SU-DHL-6 (cell line): ENCODE measurements around the gene GSDME.

Experiments used
- H2AFZ ChIP-seq: fragments of 200-600 bp; sonication (generic); 2 replicates; pipeline ENCODE4 v1.6.1; 2014; ENCODE audit warnings: low read depth, mild to moderate bottlenecking, moderate library complexity, mixed read lengths, antibody characterized with exemption, low read length; ENCODE audit not compliant: severe bottlenecking
- H3F3A ChIP-seq: fragments of 200-600 bp; shearing (Covaris generic); 2 replicates; pipeline ENCODE4 v1.6.0; 2016; ENCODE audit warnings: antibody characterized with exemption, mild to moderate bottlenecking; ENCODE audit not compliant: insufficient read depth
- H3K27ac ChIP-seq: fragments of 200-600 bp; sonication (generic); 2 replicates; pipeline ENCODE4 v1.5.1; 2016; ENCODE audit warnings: low read depth, mild to moderate bottlenecking, low read length, moderate library complexity, mixed read lengths
- H3K27me3 ChIP-seq: fragments of 200-600 bp; sonication (generic), shearing (Covaris generic); 2 replicates; pipeline ENCODE4 v1.6.0; 2014; ENCODE audit warnings: mild to moderate bottlenecking, low read length
- H3K36me3 ChIP-seq: fragments of 200-600 bp; sonication (generic); 2 replicates; pipeline ENCODE4 v1.6.1; 2014; ENCODE audit warnings: mild to moderate bottlenecking, low read length, mixed read lengths
- H3K4me2 ChIP-seq: fragments of 300-600, 200-600 bp; shearing (Covaris generic), sonication (generic); 2 replicates; pipeline ENCODE4 v1.6.0; 2014; ENCODE audit warnings: low read length, low read depth, mild to moderate bottlenecking; ENCODE audit not compliant: poor library complexity, severe bottlenecking
- H3K4me3 ChIP-seq: fragments of 200-600 bp; sonication (generic); 2 replicates; pipeline ENCODE4 v1.5.1; 2014; ENCODE audit warnings: antibody characterized with exemption, low read length, mild to moderate bottlenecking, mixed read lengths; ENCODE audit not compliant: insufficient read depth, poor library complexity, severe bottlenecking
- H3K79me2 ChIP-seq: fragments of 200-600 bp; sonication (generic); 2 replicates; pipeline ENCODE4 v1.6.1; 2014; ENCODE audit warnings: mild to moderate bottlenecking, low read length, moderate library complexity; ENCODE audit not compliant: insufficient read depth
- H3K9ac ChIP-seq: fragments of 200-600 bp; sonication (generic); 2 replicates; pipeline ENCODE4 v1.7.0; 2014; ENCODE audit warnings: mild to moderate bottlenecking, low read length
- H3K9me2 ChIP-seq: fragments of 200-600 bp; sonication (generic); replicated peaks from 2 replicates; pipeline ENCODE4 v1.6.1; 2014; ENCODE audit warnings: low read length; ENCODE audit not compliant: insufficient read depth
- H3K9me3 ChIP-seq: fragments of 200-600 bp; sonication (generic); 2 replicates; pipeline ENCODE4 v1.6.1; 2014; ENCODE audit warnings: low read length, mixed read lengths; ENCODE audit not compliant: insufficient read depth
- H4K20me1 ChIP-seq: fragments of 200-600 bp; sonication (generic); 2 replicates; pipeline ENCODE4 v1.6.1; 2014; ENCODE audit warnings: low read depth, mild to moderate bottlenecking, antibody characterized with exemption, low read length, moderate library complexity, mixed read lengths
- EZH2phosphoT487 ChIP-seq: fragments of 200-600 bp; sonication (generic), shearing (Covaris generic); conservative IDR thresholded peaks from 2 replicates; pipeline ENCODE4 v1.6.1; 2018; ENCODE audit warnings: mild to moderate bottlenecking, antibody characterized with exemption, low read length, moderate library complexity, mixed read lengths
- TF ChIP-seq, protein P1 (sequence below): fragments of 200-600 bp; sonication (generic); IDR thresholded peaks from one replicate; pipeline ENCODE4 v1.5.1; 2017; ENCODE audit warnings: antibody characterized with exemption, mild to moderate bottlenecking, low read length, moderate library complexity; ENCODE audit not compliant: insufficient read depth, poor library complexity, severe bottlenecking

GSDME gene

DNA sequence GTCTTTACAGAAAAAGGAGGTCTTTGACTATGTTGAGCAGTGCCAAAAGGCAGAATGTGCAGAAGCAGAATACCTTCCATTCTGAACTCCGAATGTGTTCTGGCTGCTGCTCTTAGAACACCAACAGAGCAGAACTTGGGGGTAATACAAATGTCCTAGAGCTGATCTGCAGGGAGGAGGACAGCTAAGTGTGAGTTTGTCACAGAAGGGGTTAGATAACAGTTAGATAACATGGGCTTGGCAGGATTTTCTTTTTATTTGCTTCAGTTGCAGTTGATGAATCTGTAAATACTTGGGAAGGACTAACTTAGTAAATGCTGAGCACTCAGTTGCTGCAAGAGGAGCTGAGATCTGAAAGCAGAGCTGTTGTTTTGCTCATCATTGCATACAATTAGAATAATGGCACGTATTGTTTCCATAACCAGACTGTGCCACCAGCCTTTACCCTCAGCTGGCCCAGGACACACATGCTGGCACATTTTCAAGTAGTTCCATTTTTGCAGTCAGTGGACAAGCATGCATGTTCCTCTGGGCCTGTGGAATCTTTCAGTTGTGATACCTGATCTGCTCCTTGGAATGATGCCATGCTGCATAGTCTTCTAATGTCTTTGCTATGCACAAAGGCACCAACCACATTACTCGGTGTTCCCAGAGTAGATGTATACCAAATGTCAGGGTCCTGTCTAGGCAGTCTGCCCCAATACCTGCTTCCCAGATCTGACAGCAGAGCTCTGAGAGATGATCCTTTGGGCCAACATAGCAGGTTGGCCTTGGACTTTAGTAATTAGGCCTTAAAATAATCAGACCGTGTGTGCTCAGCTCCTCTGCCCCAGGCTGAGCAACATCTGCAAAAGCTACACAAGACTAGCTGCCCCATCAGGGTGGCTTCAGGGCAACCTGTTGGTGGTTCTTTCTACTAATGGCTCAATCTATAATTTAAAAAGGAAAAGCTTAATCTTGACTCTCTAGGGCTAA is 55.7 kb downstream of the GSDME start:
- no peaks in the 10 kb centered on the region for H4K20me1 ChIP-seq
- no peak for TF ChIP-seq EZH2phosphoT487
- TF ChIP-seq, protein P1, sequence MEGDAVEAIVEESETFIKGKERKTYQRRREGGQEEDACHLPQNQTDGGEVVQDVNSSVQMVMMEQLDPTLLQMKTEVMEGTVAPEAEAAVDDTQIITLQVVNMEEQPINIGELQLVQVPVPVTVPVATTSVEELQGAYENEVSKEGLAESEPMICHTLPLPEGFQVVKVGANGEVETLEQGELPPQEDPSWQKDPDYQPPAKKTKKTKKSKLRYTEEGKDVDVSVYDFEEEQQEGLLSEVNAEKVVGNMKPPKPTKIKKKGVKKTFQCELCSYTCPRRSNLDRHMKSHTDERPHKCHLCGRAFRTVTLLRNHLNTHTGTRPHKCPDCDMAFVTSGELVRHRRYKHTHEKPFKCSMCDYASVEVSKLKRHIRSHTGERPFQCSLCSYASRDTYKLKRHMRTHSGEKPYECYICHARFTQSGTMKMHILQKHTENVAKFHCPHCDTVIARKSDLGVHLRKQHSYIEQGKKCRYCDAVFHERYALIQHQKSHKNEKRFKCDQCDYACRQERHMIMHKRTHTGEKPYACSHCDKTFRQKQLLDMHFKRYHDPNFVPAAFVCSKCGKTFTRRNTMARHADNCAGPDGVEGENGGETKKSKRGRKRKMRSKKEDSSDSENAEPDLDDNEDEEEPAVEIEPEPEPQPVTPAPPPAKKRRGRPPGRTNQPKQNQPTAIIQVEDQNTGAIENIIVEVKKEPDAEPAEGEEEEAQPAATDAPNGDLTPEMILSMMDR, result no peak
- H3K79me2 ChIP-seq, result no peaks in the 10 kb centered on the region
- no peaks in the 10 kb centered on the region for H3K27me3 ChIP-seq
- no peaks in the 10 kb centered on the region for H3K36me3 ChIP-seq
- no peak overlapping the region for H3K9ac ChIP-seq
- H3K4me3 ChIP-seq, result no peak overlapping the region
- no peaks in the 10 kb centered on the region for H3K9me2 ChIP-seq
- H3K4me2 ChIP-seq, result no peak overlapping the region
- H3F3A ChIP-seq, result no peaks in the 10 kb centered on the region
- no peak overlapping the region for H2AFZ ChIP-seq
- H3K27ac ChIP-seq, result no peak overlapping the region
- H3K9me3 ChIP-seq, result no peaks in the 10 kb centered on the region

DNA sequence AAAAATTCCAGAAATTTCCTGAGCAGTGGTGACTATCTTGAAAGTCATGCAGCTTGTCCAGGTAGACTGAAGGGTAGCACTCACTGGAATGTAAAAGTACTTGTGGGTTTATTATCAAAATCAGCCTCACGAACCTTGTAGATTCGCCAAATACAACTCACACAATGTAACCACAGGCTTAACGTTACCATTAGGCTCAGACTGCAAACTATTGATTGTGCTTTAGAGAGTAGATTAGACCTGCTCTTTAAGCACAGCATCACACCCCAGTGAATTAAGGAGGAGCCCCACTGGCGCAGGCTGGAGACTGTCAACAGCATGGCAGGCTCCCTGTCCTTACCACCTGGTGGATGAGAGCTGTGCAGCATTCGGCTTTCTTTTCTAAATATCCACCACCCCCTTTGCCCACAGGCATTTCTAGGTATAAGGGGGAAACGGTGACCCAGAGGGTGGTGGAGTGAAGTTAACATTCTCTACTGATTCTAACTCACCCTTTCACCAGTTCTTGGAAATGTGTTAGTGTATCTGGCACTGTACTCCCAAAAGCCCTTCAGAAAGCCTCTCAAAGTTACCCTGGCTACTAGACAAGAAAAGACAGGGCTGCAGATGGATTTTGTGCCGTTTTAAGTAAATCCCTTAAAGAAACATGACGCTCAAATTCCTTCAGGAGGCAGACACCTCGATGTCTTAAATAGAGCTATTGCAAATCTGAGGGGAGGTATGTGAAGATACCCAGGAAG is 56.6 kb downstream of the GSDME start:
- no peak overlapping the region for H3K9ac ChIP-seq
- no peaks in the 10 kb centered on the region for H3K27me3 ChIP-seq
- no peaks in the 10 kb centered on the region for H3K9me3 ChIP-seq
- no peaks in the 10 kb centered on the region for H3K9me2 ChIP-seq
- H4K20me1 ChIP-seq, result no peaks in the 10 kb centered on the region
- H3K36me3 ChIP-seq, result no peaks in the 10 kb centered on the region
- H3K27ac ChIP-seq, result no peak overlapping the region
- H3K4me2 ChIP-seq, result no peak overlapping the region
- no peak overlapping the region for H3K4me3 ChIP-seq
- TF ChIP-seq EZH2phosphoT487, result no peak
- TF ChIP-seq, protein P1, result no peak
- H3K79me2 ChIP-seq, result no peaks in the 10 kb centered on the region
- no peaks in the 10 kb centered on the region for H3F3A ChIP-seq
- H2AFZ ChIP-seq, result no peak overlapping the region

DNA sequence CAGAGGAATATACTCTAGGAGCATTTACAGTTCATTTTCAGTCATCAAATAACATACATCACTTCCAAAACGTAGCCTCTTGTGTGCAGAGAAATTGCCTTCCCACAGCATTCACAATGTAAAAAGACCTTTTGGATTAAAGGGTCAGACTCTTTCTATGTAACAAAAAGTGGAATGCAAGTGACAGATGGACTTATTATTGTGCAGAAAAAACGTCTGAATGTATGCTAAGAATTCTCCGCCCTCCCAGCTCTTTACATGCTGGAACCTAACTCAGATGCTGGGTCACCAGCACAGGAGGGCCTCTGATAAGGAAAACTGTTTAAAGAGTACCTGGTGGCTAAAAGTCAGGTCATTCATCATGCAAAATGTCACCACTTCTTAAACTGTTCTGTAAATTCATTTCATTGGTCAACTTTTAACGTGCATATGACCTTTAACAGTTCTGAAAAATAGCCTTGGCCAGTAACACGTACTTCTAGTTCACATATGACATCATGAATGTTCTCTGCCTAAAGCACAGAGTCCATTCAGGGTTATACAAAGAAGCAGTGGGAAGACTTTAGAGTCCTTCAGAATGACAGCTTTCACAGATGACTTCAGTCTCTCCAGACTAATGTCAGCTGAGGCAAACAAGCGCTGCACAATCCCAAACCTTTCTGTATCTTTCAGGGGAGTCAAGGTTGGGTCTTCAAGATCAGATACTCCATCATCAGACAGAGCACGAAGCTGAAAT is 58.6 kb downstream of the GSDME start:
- Histone ChIP-seq H3K9ac (no peak overlapping the region), H3K27ac (no peak overlapping the region), H2AFZ (no peak overlapping the region), H3K9me3 (no peaks in the 10 kb centered on the region), H3K36me3 (no peaks in the 10 kb centered on the region; the same call in 1 of the 2 replicates), H4K20me1 (no peaks in the 10 kb centered on the region), H3K27me3 (no peaks in the 10 kb centered on the region), H3K4me3 (no peak overlapping the region), H3K4me2 (no peak overlapping the region), H3K79me2 (no peaks in the 10 kb centered on the region), H3K9me2 (no peaks in the 10 kb centered on the region), H3F3A (no peaks in the 10 kb centered on the region)
- TF ChIP-seq, protein P1, result no peak
- no peak for TF ChIP-seq EZH2phosphoT487
